GF-D8 (cell line): ENCODE measurements around the gene RAB24.
A peak's percentile ranks its signal among the peaks of the same experiment; 100 is the strongest.

Source experiments
- DNase-seq: peaks from one replicate; lab custom pipeline; 2025; lab: John Stamatoyannopoulos, UW

Gene RAB24

DNA sequence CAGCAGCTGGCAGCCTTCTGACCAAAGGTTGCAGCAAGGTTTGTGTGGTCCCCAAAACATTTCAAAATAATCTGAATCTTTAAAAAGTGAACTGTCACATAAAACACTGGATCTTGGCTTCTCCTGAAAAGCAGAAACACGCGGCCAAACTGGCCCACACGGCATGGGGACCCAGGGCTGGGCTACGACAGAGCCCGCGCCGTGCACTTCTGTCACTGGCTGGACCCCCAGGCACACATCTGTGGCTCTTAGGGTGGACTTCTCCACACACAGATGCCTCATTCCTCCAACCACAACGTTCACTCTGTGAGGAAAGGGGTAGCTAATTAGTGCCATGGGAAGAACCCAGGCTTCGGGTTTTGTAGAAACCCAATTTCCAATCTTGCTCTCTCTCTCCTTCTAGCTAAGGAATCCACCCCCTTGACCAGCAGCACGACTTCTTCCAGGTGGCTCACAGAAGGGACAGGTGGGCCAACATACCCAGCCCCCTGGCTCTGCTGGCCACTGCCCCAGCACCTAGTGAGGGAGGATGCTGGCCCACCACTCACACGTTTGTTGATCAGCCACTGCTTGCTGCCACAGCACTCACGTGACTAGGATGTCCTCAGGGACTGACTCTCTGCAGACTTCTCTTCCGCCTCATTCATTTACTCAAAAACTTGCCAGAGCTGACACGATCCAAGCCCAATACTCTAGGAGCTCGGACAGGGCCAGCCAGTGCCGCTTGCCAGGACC is 30.1 kb upstream of the RAB24 start:
- no peak for DNase-seq

DNA sequence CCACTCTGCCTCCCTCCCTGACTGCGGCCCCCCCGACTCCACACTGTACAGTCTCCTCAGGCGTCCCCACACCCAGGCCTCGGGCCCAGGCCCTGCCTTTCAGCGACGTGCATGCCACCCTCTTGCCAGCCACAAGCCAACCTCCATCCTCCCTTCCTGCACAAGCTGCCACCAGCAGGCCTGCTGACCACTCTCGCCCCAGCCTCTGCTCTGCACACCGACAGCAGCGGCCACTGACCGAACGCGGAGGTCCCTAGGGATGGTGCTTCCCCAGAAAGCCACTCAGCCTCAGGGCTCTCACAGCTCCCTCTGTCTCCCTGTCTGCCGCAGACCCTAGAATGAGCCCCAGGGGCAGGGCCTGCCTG is 29.4 kb upstream of the RAB24 start:
- DNase-seq: no peak

GRCh38 chr5:177332031-177332895 is 28.7 kb upstream of the RAB24 start:
- no peak for DNase-seq

GRCh38 chr5:177330991-177331842 is 27.7 kb upstream of the RAB24 start:
- no peak for DNase-seq

DNA sequence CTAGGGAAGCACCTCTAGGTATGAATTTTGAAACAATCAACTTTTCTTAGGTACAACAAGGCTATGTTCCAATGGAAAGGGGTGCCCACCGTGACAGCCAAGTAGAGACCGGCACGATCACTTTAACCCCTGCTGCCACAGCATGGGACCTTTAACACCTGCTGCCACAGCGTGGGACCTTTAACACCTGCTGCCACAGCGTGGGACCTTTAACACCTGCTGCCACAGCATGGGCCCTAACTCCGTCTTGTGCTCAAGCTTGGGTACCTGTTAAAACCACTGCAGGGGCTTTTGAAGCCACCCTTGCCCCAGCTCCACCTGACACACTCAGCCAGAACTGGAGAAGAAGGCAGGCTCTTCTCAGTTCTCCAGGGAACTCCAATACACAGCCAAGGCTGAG is 26.4 kb upstream of the RAB24 start:
- DNase-seq: no peak

- no peak for DNase-seq
Measured at GRCh38 chr5:177328545-177329231, 25.2 kb upstream of the RAB24 start.

DNA sequence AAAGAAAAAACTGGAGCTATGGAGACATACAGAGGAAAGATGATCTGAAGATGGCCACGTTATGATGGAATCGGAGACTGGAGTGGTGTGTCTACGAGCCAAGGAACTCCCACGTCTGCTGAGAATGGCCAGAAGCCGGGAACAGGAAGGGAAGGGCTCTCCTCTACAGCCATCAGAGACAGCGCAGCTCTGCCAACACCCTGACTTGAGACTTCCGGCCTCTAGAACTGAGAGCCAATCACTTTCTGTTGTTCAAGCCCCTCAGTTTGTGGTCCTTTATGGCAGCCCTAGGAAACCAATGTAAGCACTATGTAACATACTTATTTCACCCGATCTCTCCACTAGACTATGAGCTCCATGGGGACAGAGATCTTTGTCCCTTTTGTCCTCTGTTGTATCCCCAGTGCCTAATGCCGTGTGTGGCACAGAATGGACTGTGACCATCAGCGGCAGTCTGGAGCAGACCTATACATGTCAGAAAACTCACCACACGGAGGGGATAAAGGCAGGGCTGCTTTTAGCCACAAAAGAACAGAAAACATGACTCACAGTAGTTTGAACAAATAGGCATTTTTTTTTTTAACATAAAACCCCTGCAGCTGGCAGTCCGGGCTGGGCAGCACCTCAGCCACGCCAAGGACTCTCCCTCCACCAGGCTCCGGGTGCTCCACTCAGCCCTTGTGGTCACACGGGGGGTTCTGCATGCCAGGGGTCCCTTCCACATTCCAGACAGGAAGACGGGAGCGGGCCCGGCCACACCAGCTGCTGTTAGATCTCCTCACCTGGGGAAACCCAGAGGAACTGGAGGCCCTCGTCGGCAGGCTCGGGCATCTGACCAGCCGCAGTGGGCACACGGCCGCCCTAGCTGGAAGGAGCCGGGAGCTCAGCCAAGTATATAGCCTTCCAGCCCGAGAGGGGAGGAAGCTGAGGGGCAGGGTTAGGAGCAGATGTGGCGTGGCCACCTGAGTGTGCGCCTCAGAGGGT is 24.3 kb upstream of the RAB24 start:
- no peak for DNase-seq

DNA sequence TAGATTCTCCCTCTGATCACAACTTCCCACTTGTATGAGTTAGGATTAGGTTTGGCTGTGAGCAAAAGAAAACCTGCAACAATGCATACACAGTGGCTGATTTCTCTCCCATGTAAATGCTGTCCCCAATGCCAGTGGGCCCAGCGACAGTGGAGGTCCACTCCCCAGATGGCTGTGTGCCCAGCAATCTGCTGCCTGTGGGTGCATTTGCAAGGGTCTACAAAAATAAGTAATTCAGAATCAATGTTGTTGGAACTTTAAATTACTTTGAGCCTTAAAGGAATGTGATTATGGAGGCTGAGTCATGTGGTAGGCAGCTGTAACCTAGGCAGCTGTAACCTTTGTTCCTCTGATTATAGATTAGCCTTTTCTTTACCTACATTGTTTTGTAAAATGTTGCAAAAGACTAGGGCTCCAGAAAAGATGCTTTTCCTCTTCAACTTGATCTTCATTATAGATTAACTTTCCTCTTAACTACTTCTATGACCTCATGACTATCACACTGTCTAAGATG is 22.4 kb upstream of the RAB24 start:
- DNase-seq: no peak

GRCh38 chr5:177320879-177321278 is 17.4 kb upstream of the RAB24 start:
- DNase-seq: peak; percentile 42

DNA sequence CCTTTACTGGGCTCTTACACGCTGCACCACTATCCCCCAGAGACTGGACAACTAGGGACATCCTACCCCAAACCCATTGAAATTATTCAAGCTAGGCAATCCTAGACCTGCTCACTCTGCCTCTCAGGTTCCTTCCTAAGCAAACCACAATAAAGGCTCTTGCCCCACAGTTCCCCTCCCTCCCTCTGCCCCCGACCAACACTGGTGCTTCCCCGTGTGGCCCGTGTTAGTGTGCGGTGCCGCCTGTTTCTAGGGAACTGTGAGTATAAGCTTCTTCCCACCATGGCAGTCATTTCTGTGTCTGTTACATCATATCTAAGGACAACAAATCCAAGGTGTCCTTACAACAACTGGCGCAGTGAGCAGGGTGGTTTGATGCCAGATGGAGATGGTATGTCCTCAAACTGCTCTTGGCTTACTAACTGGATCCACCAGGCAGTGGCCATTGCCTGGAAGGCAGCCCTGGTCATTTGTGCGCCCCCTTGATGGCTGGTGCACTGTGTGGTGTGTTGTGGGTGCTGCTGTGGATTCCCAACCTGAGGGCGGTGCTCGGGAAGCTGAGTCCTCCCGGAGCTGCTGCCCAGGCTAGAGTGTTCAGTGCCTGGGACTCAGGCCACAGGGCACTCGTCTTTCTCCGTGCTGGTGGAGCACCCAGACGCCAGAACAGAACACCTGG is 16.5 kb upstream of the RAB24 start:
- no peak for DNase-seq

DNA sequence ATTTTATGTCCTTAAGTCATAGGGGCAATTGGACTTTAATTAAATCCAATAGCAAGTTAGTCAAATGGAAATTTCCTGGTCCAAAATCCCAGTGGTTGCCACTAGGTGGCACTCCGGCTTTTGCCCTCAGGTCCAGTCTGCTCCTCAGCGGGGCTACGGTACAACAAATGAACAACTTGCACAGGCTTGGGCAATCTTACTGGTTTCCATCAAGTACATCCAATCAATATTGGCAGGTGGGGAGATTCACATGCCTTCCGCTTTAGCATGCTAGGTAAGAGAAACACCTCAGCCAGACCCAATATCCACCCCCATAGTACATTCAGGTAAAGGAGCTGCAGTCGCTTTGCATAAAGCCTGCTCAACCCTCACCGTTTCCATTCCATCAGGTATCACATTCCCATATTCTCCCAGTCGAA is 14.4 kb upstream of the RAB24 start:
- DNase-seq: peak; percentile 28

DNA sequence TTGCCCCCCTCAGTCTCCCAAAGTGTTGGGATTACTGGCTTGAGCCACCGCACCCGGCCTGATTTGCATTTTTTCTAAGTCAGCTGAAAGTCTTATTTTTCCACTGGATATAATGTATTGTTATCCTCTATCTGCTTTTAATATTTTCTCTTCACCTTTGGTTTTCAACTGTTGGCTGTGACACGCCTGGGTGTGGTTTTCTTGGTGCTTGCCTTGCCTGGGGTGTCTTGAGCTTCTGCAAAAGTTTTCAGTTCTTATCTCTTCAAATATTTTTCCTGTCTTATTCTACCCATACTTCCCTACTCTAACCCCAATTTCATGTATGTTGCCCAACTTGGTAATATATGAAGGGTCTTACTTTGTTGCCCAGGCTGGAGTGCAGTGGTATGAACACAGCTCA is 12.5 kb upstream of the RAB24 start:
- DNase-seq: no peak

GRCh38 chr5:177315411-177315810 is 11.9 kb upstream of the RAB24 start:
- DNase-seq: no peak

DNA sequence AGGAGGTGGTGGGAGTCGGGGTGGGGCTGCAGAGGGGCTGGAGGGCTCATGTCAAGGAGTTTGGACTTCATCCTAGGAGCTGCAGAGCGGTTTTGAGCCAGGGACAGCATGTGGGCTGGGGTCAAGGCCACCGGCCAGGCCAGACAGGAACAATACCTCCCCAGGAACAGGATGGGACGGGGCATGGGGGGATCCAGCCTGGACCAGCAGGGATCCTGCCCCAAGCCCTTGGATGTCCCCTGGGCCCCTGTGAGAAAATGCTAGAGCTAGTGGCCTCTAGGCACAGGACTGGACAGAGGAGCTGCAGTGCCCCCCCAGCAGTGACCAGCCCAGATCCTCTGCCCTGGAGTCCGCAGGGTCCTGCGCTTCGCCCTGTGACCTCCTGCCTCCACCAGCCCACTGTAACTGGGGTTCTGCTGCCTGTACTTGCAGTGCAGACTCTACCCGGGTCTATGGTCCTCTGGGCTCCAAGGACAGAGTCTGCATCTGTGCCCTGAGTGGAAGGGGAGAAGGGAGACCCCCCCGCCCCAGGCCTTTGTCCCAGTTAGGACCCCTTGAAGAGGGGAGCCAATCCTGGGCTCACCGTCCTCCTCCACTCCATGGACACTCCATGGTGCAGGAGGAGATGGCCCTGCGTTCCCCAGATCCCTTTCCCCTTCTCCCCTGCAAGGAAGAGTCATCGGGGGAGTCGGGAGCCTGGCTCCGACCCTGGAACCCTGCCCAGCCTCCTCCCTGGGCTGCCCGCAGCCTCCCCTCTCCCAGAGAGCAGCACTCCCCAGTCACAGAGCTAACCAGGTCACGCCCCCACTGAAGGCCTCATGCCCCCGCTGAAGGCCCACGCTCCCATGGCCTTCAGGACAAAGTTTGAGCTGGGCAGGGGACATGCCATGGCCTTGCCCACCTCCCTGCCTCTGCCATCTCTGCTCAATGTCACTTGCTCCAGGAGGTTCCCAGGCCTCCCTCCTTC is 11.1 kb upstream of the RAB24 start:
- DNase-seq: no peak

DNA sequence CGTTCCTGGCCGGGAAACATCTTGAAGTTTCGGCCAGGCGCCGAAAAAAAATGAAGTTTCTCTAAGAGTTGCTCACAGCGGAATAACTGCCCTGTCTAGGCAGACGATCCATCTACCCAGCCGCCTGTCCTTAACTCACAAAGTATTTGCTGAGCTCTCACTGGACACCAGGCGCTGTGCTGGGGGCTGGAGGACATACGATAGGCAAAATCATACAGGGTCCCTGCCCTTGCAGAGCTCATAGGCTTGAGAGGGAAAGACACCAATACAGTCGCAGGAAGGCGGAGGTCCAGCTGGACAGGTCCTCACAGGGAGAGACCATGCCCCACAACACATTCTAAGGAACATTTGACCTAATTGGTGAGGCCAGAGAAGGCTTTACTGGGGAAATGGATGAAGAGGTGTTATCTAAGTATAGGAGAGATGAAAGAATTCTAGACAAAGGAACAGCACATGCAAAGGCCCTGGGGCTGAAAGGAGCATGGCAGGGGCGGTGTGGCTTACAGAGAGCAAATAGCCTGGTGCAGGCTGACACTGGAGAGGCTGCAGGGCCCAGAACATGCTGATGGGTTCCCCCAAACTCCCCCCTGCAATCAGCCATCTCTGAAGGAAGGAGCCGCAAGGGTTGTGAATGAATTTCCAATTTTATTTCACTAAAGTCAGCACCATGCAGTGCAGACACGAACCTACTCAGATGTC is 10.2 kb upstream of the RAB24 start:
- no peak for DNase-seq

DNA sequence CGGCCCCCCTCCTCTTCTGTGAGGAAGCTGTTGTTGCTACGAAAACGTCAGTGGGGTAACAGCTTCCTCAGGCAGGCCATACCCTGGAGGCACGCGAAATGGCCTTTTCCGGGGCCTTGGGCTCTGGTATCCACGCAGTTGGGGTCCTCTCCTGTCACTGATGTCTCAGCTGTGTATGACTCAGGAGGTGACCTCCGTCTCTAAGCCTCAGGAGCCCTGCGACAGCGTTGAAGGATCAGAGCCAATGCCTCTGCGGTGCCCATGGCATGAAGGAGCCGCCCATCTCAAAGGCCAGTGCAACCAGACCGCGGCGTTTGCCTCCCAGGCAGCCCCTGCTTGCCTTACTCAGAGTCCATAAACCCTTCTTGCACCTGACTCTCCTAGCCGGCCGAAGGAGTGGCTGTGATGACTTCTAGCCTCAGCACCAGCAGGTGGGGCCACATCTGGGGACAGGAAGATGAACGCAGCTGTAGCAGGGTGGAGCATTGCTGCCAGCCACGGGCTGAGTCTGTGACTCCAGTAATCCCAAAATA is 9.2 kb upstream of the RAB24 start:
- DNase-seq: no peak

DNA sequence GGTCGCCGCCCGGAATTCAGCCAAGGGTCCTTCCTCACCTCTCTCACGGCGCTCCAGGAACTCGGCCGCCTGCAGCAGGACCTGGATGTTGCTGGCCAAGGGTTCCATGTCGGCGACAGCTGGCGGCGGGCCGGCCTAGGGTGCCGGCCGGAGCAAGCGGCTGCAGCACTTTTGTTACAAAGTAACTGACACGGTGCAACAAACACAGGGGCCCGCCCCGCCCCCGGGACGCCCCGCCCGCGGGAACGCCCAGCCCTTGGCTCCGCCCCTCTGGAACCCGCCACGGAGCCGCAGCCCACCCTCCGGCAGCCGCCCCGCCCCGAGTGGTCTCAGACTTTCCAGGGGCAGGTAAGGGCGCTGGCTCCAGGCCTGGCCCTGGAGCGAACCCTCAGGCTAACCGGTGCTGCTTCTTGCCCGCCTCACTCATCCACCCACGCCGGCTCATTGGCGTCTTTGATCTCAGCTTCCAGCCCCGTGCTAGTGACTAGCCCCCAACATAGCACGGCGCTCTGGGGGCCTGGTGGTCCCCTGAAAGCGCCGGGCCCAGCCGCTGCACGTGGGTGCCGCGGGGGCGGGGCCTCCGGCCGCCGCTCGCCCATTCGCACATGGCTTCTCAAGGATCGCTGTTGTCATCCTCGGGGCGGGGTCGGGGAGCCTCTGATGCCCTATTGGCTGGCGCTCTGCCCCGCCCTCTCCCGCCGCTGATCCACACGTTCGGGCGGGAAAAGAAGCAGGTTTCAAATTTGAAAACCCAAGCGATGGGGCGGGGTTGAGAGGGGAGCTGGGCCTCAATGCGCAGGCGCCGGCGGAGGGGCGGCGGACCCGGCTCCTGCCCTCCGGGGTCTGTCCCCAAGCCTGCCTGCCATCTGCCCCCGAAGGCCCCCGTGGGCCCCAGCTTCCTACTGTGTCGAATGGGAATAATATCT is 8.5 kb upstream of the RAB24 start, which contains the start of gene MXD3:
TSS of gene MXD3 (minus strand) at position 176 of the 926 bp plus-strand sequence. CDS start at position 108, 68 bp downstream.
- peak; percentile 91 for DNase-seq
